GM23338 (cell line): ENCODE results near the gene NUP43. TPM values are rescaled to one million over a fixed set of nuclear protein-coding genes. Genes with fewer than 3 reads are reported as not detected.

Experiments
- ATAC-seq: fragments of 200-7000 bp; cut with Tn5 transposase; 3 replicates; pipeline ENCODE4 v1.9.1; 2020
- DNase-seq: peaks from one replicate; pipeline ENCODE4 v3.0.0-alpha.2; 2015; ENCODE audit warnings: low spot score
- H2AFZ ChIP-seq: fragments of 200-600 bp; sonication (generic); 2 replicates; pipeline ENCODE4 v1.8.0; 2016; ENCODE audit warnings: antibody characterized with exemption, mild to moderate bottlenecking, moderate library complexity
- H3F3A ChIP-seq: fragments of 200-600 bp; sonication (generic); replicated peaks from 2 replicates; pipeline ENCODE4 v1.8.0; 2017; ENCODE audit warnings: antibody characterized with exemption, mixed run types, low read depth
- H3K27ac ChIP-seq: fragments of 200-600 bp; sonication (generic); 2 replicates; pipeline ENCODE4 v1.6.1; 2016; ENCODE audit warnings: low read depth
- H3K27me3 ChIP-seq: fragments of 200-600 bp; sonication (generic); 2 replicates; pipeline ENCODE4 v1.8.0; 2016; ENCODE audit warnings: mild to moderate bottlenecking, mixed run types, moderate library complexity; ENCODE audit not compliant: insufficient read depth
- H3K36me3 ChIP-seq: fragments of 200-600 bp; sonication (generic); 2 replicates; pipeline ENCODE4 v1.8.0; 2016; ENCODE audit warnings: mild to moderate bottlenecking; ENCODE audit not compliant: insufficient read depth
- H3K4me1 ChIP-seq: fragments of 200-600 bp; sonication (generic); 2 replicates; pipeline ENCODE4 v1.8.0; 2016; ENCODE audit warnings: mild to moderate bottlenecking, moderate library complexity; ENCODE audit not compliant: insufficient read depth
- H3K4me2 ChIP-seq: fragments of 200-600 bp; sonication (generic); 2 replicates; pipeline ENCODE4 v1.7.1; 2017; ENCODE audit warnings: mixed run types
- H3K4me3 ChIP-seq: fragments of 200-600 bp; sonication (generic); 2 replicates; pipeline ENCODE4 v1.6.1; 2016; ENCODE audit warnings: mixed run types
- H3K79me2 ChIP-seq: fragments of 200-600 bp; sonication (generic); replicated peaks from 2 replicates; pipeline ENCODE4 v1.8.0; 2017; ENCODE audit warnings: mild to moderate bottlenecking; ENCODE audit not compliant: insufficient read depth
- H3K9me2 ChIP-seq: fragments of 200-600 bp; sonication (generic); 2 replicates; pipeline ENCODE4 v1.8.0; 2017; ENCODE audit not compliant: insufficient read depth
- H4K20me1 ChIP-seq: fragments of 200-600 bp; sonication (generic); replicated peaks from 2 replicates; pipeline ENCODE4 v1.8.0; 2017; ENCODE audit warnings: mild to moderate bottlenecking; ENCODE audit not compliant: insufficient read depth
- H3K27ac Mint-ChIP-seq: 2 replicates; pipeline ENCODE4 v1.8.0; 2020; ENCODE audit warnings: inconsistent platforms, mild to moderate bottlenecking, moderate library complexity, mixed read lengths
- H3K27me3 Mint-ChIP-seq: 3 replicates; pipeline ENCODE4 v1.8.0; 2022; ENCODE audit warnings: low read depth, mild to moderate bottlenecking, moderate library complexity, mixed read lengths, inconsistent platforms; ENCODE audit not compliant: insufficient read depth, poor library complexity
- H3K36me3 Mint-ChIP-seq: 3 replicates; pipeline ENCODE4 v1.8.0; 2021; ENCODE audit warnings: low read depth, mild to moderate bottlenecking, inconsistent platforms, moderate library complexity, mixed read lengths
- H3K4me1 Mint-ChIP-seq: 3 replicates; pipeline ENCODE4 v1.8.0; 2020; ENCODE audit warnings: mild to moderate bottlenecking, inconsistent platforms, mixed read lengths
- H3K4me3 Mint-ChIP-seq: 3 replicates; pipeline ENCODE4 v1.8.0; 2021; ENCODE audit warnings: moderate library complexity, mild to moderate bottlenecking, inconsistent platforms, mixed read lengths
- H3K9me3 Mint-ChIP-seq: 3 replicates; pipeline ENCODE4 v1.8.0; 2020; ENCODE audit warnings: moderate library complexity, mild to moderate bottlenecking, inconsistent platforms, mixed read lengths
- CREB1 ChIP-seq: fragments of 250-450 bp; sonication (Bioruptor Pico); IDR thresholded peaks from 2 replicates; pipeline ENCODE4 v1.5.0; 2020; ENCODE audit warnings: low read depth, mild to moderate bottlenecking, moderate library complexity
- CTCF ChIP-seq, 2 experiments: fragments of 200-600 bp in 1 of 2; sonication (generic) in 1 of 2; conservative IDR thresholded peaks; 2 replicates each; pipeline versions ENCODE4 v1.5.1 to v1.6.1; 2016 to 2017; ENCODE audit warnings: antibody characterized with exemption in 2 of 2, low read depth in 2 of 2, mild to moderate bottlenecking in 2 of 2, moderate library complexity in 1 of 2
- ETS1 ChIP-seq: IDR thresholded peaks from 2 replicates; pipeline ENCODE4 v1.6.1; 2016; ENCODE audit warnings: antibody characterized with exemption
- EZH2 ChIP-seq: fragments of 200-600 bp; sonication (generic); IDR thresholded peaks from one replicate; pipeline ENCODE4 v1.8.0; 2017; ENCODE audit warnings: antibody characterized with exemption, mild to moderate bottlenecking, low read depth; ENCODE audit not compliant: unreplicated experiment
- EZH2phosphoT487 ChIP-seq: fragments of 200-600 bp; sonication (generic); IDR thresholded peaks from one replicate; pipeline ENCODE4 v1.8.1; 2018; ENCODE audit warnings: antibody characterized with exemption; ENCODE audit not compliant: unreplicated experiment
- JUNB ChIP-seq: IDR thresholded peaks from one replicate; pipeline ENCODE4 v1.6.1; 2016; ENCODE audit warnings: antibody characterized with exemption; ENCODE audit not compliant: unreplicated experiment
- NANOG ChIP-seq: IDR thresholded peaks from 2 replicates; pipeline ENCODE4 v1.6.1; 2016; ENCODE audit warnings: antibody characterized with exemption, borderline replicate concordance
- POLR2AphosphoS5 ChIP-seq: IDR thresholded peaks from 2 replicates; pipeline ENCODE4 v1.6.1; 2016; ENCODE audit warnings: antibody characterized with exemption, low read depth
- REST ChIP-seq: IDR thresholded peaks from one replicate; pipeline ENCODE4 v1.6.1; 2018; ENCODE audit warnings: antibody characterized with exemption; ENCODE audit not compliant: unreplicated experiment
- STAT1 ChIP-seq: IDR thresholded peaks from one replicate; pipeline ENCODE4 v1.6.1; 2016; ENCODE audit warnings: antibody characterized with exemption; ENCODE audit not compliant: unreplicated experiment
- ZNF114 ChIP-seq: fragments of 250-450 bp; sonication (Bioruptor Pico); IDR thresholded peaks from 2 replicates; pipeline ENCODE4 v1.5.0; 2020; ENCODE audit warnings: mild to moderate bottlenecking, moderate library complexity
- ZNF331 ChIP-seq: fragments of 250-450 bp; sonication (Bioruptor Pico); IDR thresholded peaks from 2 replicates; pipeline ENCODE4 v1.5.0; 2020; ENCODE audit warnings: low read depth, mild to moderate bottlenecking, moderate library complexity
- ZNF462 ChIP-seq: fragments of 250-450 bp; sonication (Bioruptor Pico); IDR thresholded peaks from 2 replicates; pipeline ENCODE4 v1.5.0; 2020; ENCODE audit warnings: mild to moderate bottlenecking, moderate library complexity
- polyA plus RNA-seq: library from polyadenylated mRNA; unstranded; fragments of >200 nt; fragmentation: Nextera tagmentation; extraction: Ambion mirVana; gene quantifications from 2 replicates; pipeline ENCODE4 v1.2.1, GENCODE V29; 2016
- total RNA-seq: library from RNA; depleted of rRNA; stranded (reverse); fragments of >200 nt; shearing (Covaris generic); gene quantifications from 2 replicates; pipeline ENCODE4 v1.2.3, GENCODE V29; 2014

Gene NUP43
- total and polyA plus RNA-seq, 2 experiments from 2014 or later: 23.4 to 71.8 TPM

GRCh38 chr6:149681209-149681608 lies 65.1 kb downstream of the NUP43 start:
- Mint-ChIP-seq H3K4me3 (no peak overlapping the region), H3K27me3 (peaks cover 3% of the 10 kb centered on the region), H3K4me1 (no peaks in the 10 kb centered on the region; the same call in 2 of the 3 replicates), H3K9me3 (no peaks in the 10 kb centered on the region), H3K27ac (no peak overlapping the region), H3K36me3 (peaks cover 34% of the 10 kb centered on the region)
- no peak for DNase-seq
- Histone ChIP-seq H3K4me1 (no peaks in the 10 kb centered on the region), H3K4me2 (no peak overlapping the region), H3K4me3 (no peak overlapping the region), H4K20me1 (peaks cover 12% of the 10 kb centered on the region; the same call in 1 of the 2 replicates), H3K27ac (no peak overlapping the region), H2AFZ (no peak overlapping the region), H3K36me3 (peaks cover 17% of the 10 kb centered on the region), H3K27me3 (no peaks in the 10 kb centered on the region), H3F3A (no peaks in the 10 kb centered on the region), H3K9me2 (no peaks in the 10 kb centered on the region), H3K79me2 (peaks cover 22% of the 10 kb centered on the region)
- TF ChIP-seq CREB1: no peak
- no peak for TF ChIP-seq JUNB
- no peak for TF ChIP-seq STAT1
- no peak for TF ChIP-seq EZH2
- no peak for TF ChIP-seq NANOG
- TF ChIP-seq EZH2phosphoT487: no peak
- no peak for TF ChIP-seq POLR2AphosphoS5
- TF ChIP-seq ZNF114 (CRISPR knock-in tag): no peak
- TF ChIP-seq REST: no peak
- TF ChIP-seq ZNF462 (CRISPR knock-in tag): no peak
- TF ChIP-seq CTCF (conservative IDR thresholded peaks at IDR 0.05; ENCODE audit: low read depth in 2 of 2): no peak
- TF ChIP-seq ZNF331 (CRISPR knock-in tag): no peak
- no peak for TF ChIP-seq ETS1
- ATAC-seq: no peak
